Measurements from ENCODE around the gene GLYR1.

GLYR1 gene

DNA sequence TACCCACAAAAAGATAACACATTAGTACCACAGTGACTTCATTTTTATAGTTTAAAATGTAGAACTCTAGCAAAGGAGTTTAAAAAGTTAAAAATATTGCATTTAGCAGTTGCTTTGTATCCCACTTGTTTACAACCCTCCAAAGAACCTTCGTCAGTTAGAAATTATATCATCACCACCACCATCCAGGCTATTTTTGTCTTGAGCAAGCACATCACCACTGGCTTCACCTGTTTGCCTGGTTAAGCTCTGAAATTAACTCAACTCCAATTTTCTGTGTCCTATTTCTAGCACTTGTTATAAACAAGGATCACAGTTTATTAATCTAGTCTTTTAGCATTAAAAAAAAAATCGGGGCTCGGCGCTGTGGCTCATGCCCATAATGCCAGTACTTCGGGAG is 6.1 kb downstream of the GLYR1 start (continued):
- TF ChIP-seq, protein P1, sequence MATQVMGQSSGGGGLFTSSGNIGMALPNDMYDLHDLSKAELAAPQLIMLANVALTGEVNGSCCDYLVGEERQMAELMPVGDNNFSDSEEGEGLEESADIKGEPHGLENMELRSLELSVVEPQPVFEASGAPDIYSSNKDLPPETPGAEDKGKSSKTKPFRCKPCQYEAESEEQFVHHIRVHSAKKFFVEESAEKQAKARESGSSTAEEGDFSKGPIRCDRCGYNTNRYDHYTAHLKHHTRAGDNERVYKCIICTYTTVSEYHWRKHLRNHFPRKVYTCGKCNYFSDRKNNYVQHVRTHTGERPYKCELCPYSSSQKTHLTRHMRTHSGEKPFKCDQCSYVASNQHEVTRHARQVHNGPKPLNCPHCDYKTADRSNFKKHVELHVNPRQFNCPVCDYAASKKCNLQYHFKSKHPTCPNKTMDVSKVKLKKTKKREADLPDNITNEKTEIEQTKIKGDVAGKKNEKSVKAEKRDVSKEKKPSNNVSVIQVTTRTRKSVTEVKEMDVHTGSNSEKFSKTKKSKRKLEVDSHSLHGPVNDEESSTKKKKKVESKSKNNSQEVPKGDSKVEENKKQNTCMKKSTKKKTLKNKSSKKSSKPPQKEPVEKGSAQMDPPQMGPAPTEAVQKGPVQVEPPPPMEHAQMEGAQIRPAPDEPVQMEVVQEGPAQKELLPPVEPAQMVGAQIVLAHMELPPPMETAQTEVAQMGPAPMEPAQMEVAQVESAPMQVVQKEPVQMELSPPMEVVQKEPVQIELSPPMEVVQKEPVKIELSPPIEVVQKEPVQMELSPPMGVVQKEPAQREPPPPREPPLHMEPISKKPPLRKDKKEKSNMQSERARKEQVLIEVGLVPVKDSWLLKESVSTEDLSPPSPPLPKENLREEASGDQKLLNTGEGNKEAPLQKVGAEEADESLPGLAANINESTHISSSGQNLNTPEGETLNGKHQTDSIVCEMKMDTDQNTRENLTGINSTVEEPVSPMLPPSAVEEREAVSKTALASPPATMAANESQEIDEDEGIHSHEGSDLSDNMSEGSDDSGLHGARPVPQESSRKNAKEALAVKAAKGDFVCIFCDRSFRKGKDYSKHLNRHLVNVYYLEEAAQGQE (tag by site-specific recombination; IDR thresholded peaks at IDR 0.05): no peak
- TF ChIP-seq, protein P2, sequence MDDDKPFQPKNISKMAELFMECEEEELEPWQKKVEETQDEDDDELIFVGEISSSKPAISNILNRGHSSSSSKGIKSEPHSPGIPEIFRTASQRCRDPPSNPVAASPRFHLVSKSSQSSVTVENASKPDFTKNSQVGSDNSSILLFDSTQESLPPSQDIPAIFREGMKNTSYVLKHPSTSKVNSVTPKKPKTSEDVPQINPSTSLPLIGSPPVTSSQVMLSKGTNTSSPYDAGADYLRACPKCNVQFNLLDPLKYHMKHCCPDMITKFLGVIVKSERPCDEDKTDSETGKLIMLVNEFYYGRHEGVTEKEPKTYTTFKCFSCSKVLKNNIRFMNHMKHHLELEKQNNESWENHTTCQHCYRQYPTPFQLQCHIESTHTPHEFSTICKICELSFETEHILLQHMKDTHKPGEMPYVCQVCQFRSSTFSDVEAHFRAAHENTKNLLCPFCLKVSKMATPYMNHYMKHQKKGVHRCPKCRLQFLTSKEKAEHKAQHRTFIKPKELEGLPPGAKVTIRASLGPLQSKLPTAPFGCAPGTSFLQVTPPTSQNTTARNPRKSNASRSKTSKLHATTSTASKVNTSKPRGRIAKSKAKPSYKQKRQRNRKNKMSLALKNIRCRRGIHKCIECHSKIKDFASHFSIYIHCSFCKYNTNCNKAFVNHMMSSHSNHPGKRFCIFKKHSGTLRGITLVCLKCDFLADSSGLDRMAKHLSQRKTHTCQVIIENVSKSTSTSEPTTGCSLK (tag by site-specific recombination; IDR thresholded peaks at IDR 0.05): no peak
- TF ChIP-seq ZNF629 (tag by site-specific recombination; IDR thresholded peaks at IDR 0.05): no peak
- TF ChIP-seq ZNF76 (tag by site-specific recombination; IDR thresholded peaks at IDR 0.05; ENCODE audit: borderline replicate concordance, low read depth): no peak
- no peak for TF ChIP-seq ZNF266 (tag by site-specific recombination; IDR thresholded peaks at IDR 0.05; ENCODE audit: low read depth)
- TF ChIP-seq ZBTB17 (tag by site-specific recombination; IDR thresholded peaks at IDR 0.05): no peak
- TF ChIP-seq, protein P3, sequence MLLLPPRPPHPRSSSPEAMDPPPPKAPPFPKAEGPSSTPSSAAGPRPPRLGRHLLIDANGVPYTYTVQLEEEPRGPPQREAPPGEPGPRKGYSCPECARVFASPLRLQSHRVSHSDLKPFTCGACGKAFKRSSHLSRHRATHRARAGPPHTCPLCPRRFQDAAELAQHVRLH (tag by site-specific recombination; IDR thresholded peaks at IDR 0.05): no peak
- TF ChIP-seq ZNF48 (tag by site-specific recombination; IDR thresholded peaks at IDR 0.05): no peak
- TF ChIP-seq ZSCAN16 (tag by site-specific recombination; IDR thresholded peaks at IDR 0.05): no peak
- TF ChIP-seq, protein P4, sequence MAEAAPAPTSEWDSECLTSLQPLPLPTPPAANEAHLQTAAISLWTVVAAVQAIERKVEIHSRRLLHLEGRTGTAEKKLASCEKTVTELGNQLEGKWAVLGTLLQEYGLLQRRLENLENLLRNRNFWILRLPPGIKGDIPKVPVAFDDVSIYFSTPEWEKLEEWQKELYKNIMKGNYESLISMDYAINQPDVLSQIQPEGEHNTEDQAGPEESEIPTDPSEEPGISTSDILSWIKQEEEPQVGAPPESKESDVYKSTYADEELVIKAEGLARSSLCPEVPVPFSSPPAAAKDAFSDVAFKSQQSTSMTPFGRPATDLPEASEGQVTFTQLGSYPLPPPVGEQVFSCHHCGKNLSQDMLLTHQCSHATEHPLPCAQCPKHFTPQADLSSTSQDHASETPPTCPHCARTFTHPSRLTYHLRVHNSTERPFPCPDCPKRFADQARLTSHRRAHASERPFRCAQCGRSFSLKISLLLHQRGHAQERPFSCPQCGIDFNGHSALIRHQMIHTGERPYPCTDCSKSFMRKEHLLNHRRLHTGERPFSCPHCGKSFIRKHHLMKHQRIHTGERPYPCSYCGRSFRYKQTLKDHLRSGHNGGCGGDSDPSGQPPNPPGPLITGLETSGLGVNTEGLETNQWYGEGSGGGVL (tag by site-specific recombination; IDR thresholded peaks at IDR 0.05): no peak
- no peak for TF ChIP-seq HOXC10 (CRISPR knock-in tag; IDR thresholded peaks at IDR 0.05)
- no peak for TF ChIP-seq MEIS1 (CRISPR knock-in tag; IDR thresholded peaks at IDR 0.05; ENCODE audit: borderline replicate concordance)
- TF ChIP-seq ZNF292 (tag by site-specific recombination; IDR thresholded peaks at IDR 0.05; ENCODE audit: borderline replicate concordance, low read depth): no peak

DNA sequence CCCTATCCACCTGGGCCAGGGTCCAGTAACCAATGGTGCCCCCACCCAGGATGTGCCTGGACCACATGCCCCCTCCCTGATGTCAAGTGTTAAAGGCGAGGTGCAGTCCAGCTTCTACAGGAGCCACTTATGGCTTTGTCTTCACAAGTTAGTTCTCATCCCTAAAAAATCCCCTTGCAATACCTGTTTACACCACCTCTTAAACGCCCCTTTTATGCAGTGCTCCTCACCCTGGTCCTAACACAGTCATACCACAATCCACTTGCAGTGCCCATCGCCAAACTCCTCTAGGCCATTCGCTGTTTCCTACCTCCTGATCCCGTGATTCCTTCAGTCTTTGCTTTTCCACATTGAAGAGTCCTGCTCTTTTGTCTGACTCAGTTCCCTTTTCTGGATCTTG is 7.1 kb downstream of the GLYR1 start:
- Histone ChIP-seq H3K9me3 (ENCODE audit: control insufficient read depth, insufficient read depth, low read depth, low read length) (no peaks in the 10 kb centered on the region), H3K4me3 (ENCODE audit: low read depth, low read length) (no peak overlapping the region), H3K4me1 (ENCODE audit: control insufficient read depth, insufficient read depth, low read length) (no peaks in the 10 kb centered on the region), H3K27ac (ENCODE audit: extremely low read depth, low read depth, low read length) (no peak overlapping the region), H3K36me3 (ENCODE audit: control insufficient read depth in 2 of 2, insufficient read depth in 1 of 2, low read length in 2 of 2) (peaks cover 47 to 93% of the 10 kb centered on the region in 2 experiments)
- ChIA-PET CTCF (no interaction called here), POLR2A (no interaction called here)
- TF ChIP-seq ZNF561 (tag by site-specific recombination; IDR thresholded peaks at IDR 0.05; ENCODE audit: borderline replicate concordance): no peak
- no peak for TF ChIP-seq ZNF266 (tag by site-specific recombination; IDR thresholded peaks at IDR 0.05; ENCODE audit: low read depth)
- TF ChIP-seq ZNF654 (tag by site-specific recombination; IDR thresholded peaks at IDR 0.05; ENCODE audit: low read depth): no peak
- TF ChIP-seq ZNF311 (tag by site-specific recombination; IDR thresholded peaks at IDR 0.05; ENCODE audit: borderline replicate concordance): no peak
- no peak for TF ChIP-seq GLIS2 (tag by site-specific recombination; IDR thresholded peaks at IDR 0.05)
- no peak for TF ChIP-seq ZNF585B (tag by site-specific recombination; IDR thresholded peaks at IDR 0.05)
- TF ChIP-seq ZNF600 (tag by site-specific recombination; IDR thresholded peaks at IDR 0.05): no peak
- TF ChIP-seq ZNF184 (tag by site-specific recombination; IDR thresholded peaks at IDR 0.05): no peak
- TF ChIP-seq ZNF514 (tag by site-specific recombination; IDR thresholded peaks at IDR 0.05): no peak
